HG03064 (cell line): ENCODE data around the gene SENP5.
A peak's percentile ranks its signal among the peaks of the same experiment; 100 is the strongest.
"Not testable (repeated sequence)": the region's sequence is repeated elsewhere in the genome, so short reads cannot be mapped to it uniquely, and the experiment has no call there.

ENCODE experiments used
- ATAC-seq: cut with Tn5 transposase; IDR thresholded peaks from one replicate; pipeline ENCODE4 v1.9.1; 2021; ENCODE audit warnings: low read depth; ENCODE audit not compliant: unreplicated experiment

SENP5 gene

DNA sequence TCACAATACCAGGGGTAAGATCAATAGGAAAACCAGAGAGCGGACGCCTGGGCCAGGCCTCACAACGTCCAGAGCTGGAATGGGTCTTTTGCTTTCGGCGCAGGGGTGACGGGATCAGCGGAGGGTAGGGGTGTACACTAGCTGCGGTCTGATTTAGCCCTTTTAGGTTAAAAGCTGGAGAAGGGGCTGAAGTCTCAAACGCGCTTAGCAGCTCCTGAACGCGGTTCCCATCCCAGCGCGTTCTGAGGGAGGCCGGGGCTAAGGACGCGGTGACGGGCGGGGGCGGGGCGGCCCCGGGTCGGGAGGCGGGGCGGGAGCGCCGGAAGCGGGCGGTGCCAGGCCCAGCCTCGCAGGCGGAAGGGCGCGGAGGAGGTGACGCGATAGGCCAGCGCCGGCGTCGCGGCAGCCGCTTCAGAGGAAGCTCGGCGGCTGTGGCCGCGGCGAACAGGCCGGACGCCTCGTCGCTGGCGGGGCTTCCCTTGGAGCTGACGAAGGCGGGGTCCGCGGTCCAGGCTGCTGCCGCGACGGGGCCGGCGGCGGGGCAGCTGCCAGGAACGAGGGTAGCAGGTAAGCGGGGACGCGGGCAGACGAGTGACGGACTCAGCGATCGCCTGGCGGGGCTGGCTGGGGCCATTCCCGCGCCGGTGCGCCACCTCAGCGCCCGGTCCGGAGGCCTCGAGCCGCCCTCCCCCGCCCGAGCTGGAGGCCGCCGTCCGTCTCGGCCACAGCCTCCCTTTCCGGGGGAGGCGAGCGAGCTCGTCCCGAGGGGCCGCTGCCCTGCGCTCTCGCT, at the start of gene SENP5:
SENP5 (plus strand) TSS at position 414 of the 790 bp plus-strand sequence. CDS start 17,262 bp downstream, outside the sequence.
- ATAC-seq = peak; percentile 80

DNA sequence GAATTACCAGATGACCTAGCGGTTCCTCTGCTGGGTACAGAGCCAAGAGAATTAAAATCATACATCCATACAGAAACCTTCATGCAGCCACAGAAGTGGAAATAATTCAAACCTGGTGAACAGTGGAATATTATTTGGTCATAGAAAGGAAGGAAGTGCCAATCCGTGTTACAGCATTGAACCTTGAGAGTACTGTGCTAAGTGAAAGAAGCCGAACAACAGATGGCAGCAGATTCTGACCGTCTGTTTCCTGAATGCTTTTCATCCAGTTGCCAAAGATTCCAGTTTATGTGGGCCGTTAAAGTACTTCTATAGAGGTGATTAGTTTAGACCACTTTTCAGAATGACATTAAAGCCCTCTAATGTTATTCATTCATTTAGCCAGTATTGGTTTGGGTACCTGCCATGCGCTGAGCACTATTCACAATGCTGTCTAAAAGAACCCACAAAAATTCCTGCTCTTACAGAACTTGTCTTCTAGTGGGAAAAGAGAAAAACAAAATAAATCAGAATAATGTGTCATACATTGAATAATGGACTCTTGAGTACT, 45.8 kb upstream of the SENP5 start:
- ATAC-seq = no peak

DNA sequence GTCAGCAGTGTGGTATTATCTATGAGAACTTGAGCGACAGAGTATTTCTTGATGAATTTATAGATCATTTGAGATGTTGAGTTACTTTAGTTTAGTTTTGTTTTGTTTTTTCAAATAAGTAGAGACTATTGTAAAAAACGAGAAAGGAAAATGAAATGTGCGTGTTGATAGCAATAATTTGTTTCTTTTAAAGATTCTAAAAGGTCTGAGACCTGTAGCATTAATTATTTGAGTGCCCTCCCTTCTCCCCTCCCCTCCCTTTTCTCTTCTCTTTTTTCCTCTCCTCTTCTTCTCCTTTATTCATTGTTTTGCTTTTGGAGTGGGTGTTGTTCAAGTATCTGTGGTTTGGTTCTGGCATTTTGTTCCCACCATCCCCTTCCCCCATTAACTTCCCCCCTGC, 38.1 kb upstream of the SENP5 start:
- not testable (repeated sequence) for ATAC-seq

GRCh38 chr3:196835086-196835485, 32.6 kb upstream of the SENP5 start:
- no peak for ATAC-seq

DNA sequence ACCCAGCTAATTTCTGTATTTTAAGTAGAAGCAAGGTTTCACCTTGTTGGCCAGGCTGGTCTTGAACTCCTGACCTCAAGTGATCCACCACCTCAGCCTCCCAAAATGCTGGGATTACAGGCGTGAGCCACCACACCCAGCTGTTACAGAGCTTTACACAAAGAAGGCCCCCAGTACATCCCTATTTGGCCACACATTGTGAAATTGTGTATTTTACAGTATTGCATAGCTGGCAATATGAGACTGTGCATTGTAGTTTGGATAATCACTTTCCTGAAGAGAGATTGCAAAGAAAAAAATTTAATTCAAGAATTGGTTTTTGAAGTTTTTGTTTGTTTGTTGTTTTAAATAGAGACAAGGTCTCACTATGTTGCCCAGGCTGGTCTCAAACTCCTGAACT, 31.1 kb upstream of the SENP5 start:
- ATAC-seq = not testable (repeated sequence)

DNA sequence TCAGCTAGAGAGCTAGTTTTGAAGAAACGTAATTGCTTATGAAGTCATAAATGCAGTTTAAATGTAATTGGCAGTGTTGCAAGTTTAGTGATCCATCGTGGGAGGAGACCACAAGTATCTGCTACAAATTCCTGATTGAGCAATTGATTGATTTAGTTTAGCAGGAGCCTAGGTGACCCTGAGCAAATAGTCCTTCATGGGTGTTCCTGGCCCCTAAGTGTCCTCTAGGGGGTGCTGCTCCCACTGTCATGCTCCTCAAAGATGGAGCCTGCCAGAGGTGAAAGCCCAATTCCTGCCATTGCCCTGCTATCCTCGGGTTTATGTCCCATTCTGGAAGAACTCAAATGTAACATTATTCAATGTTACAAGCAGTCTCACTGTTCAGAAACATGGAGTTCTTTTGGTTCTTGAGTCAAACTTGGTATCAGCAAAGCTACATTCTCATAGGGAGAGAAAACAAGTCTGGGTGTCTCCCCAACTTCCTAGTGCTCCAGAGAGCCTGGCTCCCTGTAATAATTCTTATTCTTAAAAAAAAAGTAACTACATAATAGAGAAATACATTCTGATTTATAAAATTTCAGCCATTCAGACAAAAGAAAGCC, 29.8 kb upstream of the SENP5 start:
- ATAC-seq = no peak

DNA sequence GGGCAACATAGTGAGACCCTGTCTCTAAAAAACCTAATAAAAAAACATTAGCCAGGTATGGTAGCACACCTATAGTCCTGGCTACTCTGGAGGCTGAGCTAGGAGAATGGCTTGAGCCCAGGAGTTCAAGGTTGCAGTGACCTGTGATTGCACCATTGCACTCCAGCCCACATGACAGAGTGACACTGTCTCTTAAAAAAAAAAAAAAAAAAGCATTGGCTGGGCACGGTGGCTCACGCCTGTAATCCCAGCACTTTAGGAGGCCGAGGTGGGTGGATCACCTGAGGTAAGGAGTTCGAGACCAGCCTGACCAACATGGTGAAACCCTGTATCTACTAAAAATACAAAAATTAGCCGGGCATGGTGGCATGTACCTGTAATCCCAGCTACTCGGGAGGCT, 28.4 kb upstream of the SENP5 start:
- ATAC-seq = not testable (repeated sequence)

- no peak for ATAC-seq
These were observed 24.9 kb upstream of the SENP5 start for GRCh38 chr3:196842567-196843434.

DNA sequence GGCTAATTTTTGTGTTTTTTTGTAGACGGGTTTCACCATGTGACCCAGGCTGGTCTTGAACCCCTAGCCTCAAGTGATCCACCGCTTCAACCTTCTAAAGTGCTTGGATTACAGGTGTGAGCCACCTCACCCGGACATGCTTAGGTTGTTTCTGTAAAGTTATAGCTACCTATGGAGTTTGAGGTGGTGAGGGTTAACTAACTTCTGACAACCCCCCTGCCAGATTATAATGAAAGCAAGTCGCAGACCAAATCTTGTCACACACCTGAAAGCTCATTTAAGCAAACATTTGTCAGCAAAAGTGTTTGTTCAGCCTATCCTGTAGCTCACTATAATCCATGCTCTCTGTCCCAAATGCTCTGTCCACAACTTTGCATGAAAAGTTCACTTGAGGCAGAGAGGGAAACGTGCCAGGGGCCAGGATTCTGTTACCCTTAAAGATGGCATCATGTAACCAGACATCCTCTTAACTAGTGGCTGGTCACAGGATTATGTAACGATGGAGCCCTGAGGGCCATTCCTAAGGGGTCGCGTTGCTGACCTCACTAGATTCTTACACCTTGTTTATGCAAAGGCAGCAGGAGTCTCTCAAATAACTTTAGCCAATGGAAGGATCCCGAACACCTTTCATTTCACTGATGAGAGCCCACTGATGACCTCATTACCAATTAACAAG, 24.1 kb upstream of the SENP5 start:
- ATAC-seq = no peak

- not testable (repeated sequence) for ATAC-seq
These were observed 23.2 kb upstream of the SENP5 start for GRCh38 chr3:196844235-196845219.

DNA sequence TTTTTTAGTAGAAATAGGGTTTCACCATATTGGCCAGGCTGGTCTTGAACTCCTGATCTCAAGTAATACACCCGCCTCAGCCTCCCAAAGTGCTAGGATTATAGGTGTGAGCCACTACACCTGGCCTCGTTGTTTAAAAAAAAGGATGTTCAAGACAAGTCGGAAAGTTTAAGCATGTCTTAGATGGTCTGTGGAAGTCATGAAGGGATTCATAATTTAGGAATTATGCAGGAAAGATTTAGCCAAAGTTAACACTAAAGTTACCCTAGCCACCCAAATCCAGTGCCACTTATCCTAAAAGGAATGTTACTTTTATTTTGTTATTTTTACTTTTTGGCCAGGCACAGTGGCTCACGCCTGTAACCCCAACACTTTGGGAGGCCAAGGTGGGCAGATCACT, 19.3 kb upstream of the SENP5 start:
- ATAC-seq = not testable (repeated sequence)

DNA sequence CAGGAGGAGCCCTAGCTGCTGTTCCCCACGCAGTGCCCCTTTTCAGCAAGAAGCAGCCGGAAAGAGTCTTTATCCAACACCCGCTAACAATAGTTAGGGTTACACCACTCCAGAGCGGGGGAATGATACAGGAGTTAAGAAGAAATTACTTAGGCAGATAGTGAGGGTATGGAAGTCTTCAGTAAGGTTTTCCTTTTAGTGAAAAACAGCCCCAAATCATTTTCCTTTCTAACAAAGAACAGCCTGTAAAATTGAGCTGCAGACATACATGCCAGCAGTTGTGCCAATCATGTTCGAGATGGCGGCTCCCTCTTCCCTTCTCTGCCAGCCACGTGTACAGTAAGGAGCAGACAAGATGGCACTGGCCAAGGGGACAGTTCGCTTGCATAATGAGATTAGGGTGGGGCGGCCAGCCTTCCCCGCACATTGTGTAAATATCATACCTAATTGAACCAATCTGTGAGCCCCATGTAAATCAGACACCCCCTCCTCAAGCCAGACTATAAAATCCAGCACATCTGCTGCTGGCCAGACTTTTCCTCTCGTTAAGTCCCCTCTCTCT, 18.5 kb upstream of the SENP5 start:
- ATAC-seq = no peak

GRCh38 chr3:196863000-196863399, 4.7 kb upstream of the SENP5 start:
- ATAC-seq = not testable (repeated sequence)

- no peak for ATAC-seq
These were observed 589 bp upstream of the SENP5 start for GRCh38 chr3:196867155-196867506.

DNA sequence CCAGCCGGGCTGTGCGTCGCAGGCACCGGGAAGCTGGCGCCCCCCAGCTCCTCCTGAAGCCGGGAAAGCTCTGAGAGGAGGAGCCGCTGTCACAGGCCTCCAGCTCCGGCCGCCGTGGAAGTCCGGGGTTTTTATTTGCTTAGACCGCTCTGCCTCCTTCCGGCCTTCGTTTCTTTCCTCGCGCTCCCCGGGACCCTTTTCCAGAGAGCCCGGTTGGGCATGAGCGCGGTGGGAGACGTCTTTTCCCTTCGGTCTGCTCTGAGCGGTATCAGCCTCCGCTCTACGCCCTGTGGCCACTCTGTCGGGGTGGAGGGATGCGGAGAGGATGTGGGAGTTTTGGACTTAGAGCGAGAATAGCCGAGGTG, 559 bp downstream of the SENP5 start:
- ATAC-seq = peak; percentile 21

DNA sequence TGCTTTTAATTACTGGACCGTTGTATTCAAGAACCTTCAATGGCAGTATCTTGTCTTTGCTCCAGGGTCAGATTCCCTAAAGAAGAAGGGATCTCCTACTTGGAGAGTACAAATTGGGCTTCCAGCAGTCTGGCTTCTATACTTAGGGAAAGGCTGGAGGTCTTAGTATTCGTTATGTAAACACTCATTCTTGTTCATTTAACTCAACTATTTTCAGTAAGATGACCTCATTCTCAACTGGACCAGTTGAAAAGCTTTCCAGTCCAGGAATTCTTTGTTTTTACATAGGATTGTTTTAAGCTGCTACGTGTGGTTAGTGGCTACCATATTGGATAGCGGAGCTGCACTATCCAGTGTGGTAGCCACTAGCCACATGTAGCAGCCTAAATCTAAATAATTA, 4.6 kb downstream of the SENP5 start:
- no peak for ATAC-seq

- ATAC-seq = not testable (repeated sequence)
These were observed 6.9 kb downstream of the SENP5 start for GRCh38 chr3:196874511-196875094.

- no peak for ATAC-seq
These were observed 7.5 kb downstream of the SENP5 start for GRCh38 chr3:196875258-196875657.

GRCh38 chr3:196883361-196883760, 15.6 kb downstream of the SENP5 start:
- ATAC-seq = no peak
